SK-N-SH (cell line): ENCODE data around the gene ADAMTS14.

ENCODE experiments used
- EP300 ChIP-seq, 2 experiments: IDR thresholded peaks; 2 replicates each; pipeline versions ENCODE4 v1.4.0 to v1.6.1; 2012; ENCODE audit warnings: borderline replicate concordance in 1 of 2, low read depth in 1 of 2, low read length in 1 of 2
- EZH2phosphoT487 ChIP-seq: fragments of 200-600 bp; sonication (generic); IDR thresholded peaks from 2 replicates; pipeline ENCODE4 v1.6.1; 2017; ENCODE audit warnings: low read depth, mixed run types, mild to moderate bottlenecking, antibody characterized with exemption, moderate library complexity, borderline replicate concordance
- YY1 ChIP-seq: IDR thresholded peaks from 2 replicates; pipeline ENCODE4 v1.4.0; 2012; ENCODE audit warnings: low read depth, mild to moderate bottlenecking

- TF ChIP-seq EP300 (IDR thresholded peaks at IDR 0.05; ENCODE audit: borderline replicate concordance in 1 of 2, low read depth in 1 of 2, low read length in 1 of 2), result no peak
- no peak for TF ChIP-seq YY1
- no peak for TF ChIP-seq EZH2phosphoT487
These were observed 25.9 kb downstream of the ADAMTS14 start for GRCh38 chr10:70698211-70698610.
